Measurements from ENCODE around the gene MEAF6.
"Not testable (repeated sequence)": the region's sequence is repeated elsewhere in the genome, so short reads cannot be mapped to it uniquely, and the experiment has no call there.

The MEAF6 gene

GRCh38 chr1:37514350-37515184 lies at the start of gene MEAF6:
Gene MEAF6 (minus strand): TSS chr1:37514766. CDS start chr1:37514746, 20 bp downstream.
- H3K4me1 Mint-ChIP-seq = peaks cover 41% of the 10 kb centered on the region
- no peaks in the 10 kb centered on the region for H3K9me3 Mint-ChIP-seq
- H3K27ac Mint-ChIP-seq = peak within 1 kb of the TSS; percentile 94
- peak within 1 kb of the TSS; percentile 93 for H3K4me3 Mint-ChIP-seq
- DNase-seq (ENCODE audit: low spot score in 2 of 2) (peak; percentile 84 to 92), ATAC-seq (peak; percentile 95)
- H3K36me3 Mint-ChIP-seq = peaks cover 54% of the 10 kb centered on the region

GRCh38 chr1:37562984-37563383 lies 48.4 kb upstream of the MEAF6 start:
- Mint-ChIP-seq H3K4me1 (no peaks in the 10 kb centered on the region), H3K4me3 (no peak overlapping the region), H3K36me3 (peaks cover 38% of the 10 kb centered on the region), H3K9me3 (no peaks in the 10 kb centered on the region), H3K27ac (peak overlapping the region; percentile 69)
- DNase-seq (ENCODE audit: low spot score in 2 of 2) (no peak), ATAC-seq (no peak)

GRCh38 chr1:37561133-37562132 lies 46.9 kb upstream of the MEAF6 start:
- ATAC-seq (peak; percentile 70), DNase-seq (ENCODE audit: low spot score in 2 of 2) (peak in 1 of 2 donors; percentile 68)
- no peak overlapping the region for H3K4me3 Mint-ChIP-seq
- H3K36me3 Mint-ChIP-seq = peaks cover 23% of the 10 kb centered on the region
- peak overlapping the region; percentile 57 for H3K27ac Mint-ChIP-seq
- H3K9me3 Mint-ChIP-seq = no peaks in the 10 kb centered on the region
- H3K4me1 Mint-ChIP-seq = no peaks in the 10 kb centered on the region

- no peak overlapping the region for H3K27ac Mint-ChIP-seq
- DNase-seq (ENCODE audit: low spot score in 2 of 2) (no peak), ATAC-seq (no peak)
- H3K36me3 Mint-ChIP-seq = peaks cover 14% of the 10 kb centered on the region
- no peaks in the 10 kb centered on the region for H3K9me3 Mint-ChIP-seq
- H3K4me1 Mint-ChIP-seq = no peaks in the 10 kb centered on the region
- H3K4me3 Mint-ChIP-seq = no peak overlapping the region
These were observed 46.0 kb upstream of the MEAF6 start for GRCh38 chr1:37560401-37561132.

- H3K27ac Mint-ChIP-seq; H3K4me1 Mint-ChIP-seq; DNase-seq (ENCODE audit: low spot score in 2 of 2); H3K36me3 Mint-ChIP-seq; ATAC-seq; H3K9me3 Mint-ChIP-seq; H3K4me3 Mint-ChIP-seq: not testable (repeated sequence)
These were observed 45.4 kb upstream of the MEAF6 start for GRCh38 chr1:37559957-37560379.

- no peak for ATAC-seq
- Mint-ChIP-seq H3K9me3 (no peaks in the 10 kb centered on the region), H3K27ac (no peak overlapping the region), H3K4me3 (no peak overlapping the region), H3K4me1 (peaks cover 4% of the 10 kb centered on the region), H3K36me3 (peaks cover 3% of the 10 kb centered on the region)
- DNase-seq (ENCODE audit: low spot score in 2 of 2) = no peak
These were observed 44.5 kb upstream of the MEAF6 start for GRCh38 chr1:37559080-37559479.

GRCh38 chr1:37558411-37558810 lies 43.8 kb upstream of the MEAF6 start:
- no peak overlapping the region for H3K4me3 Mint-ChIP-seq

GRCh38 chr1:37557402-37557801 lies 42.8 kb upstream of the MEAF6 start:
- Mint-ChIP-seq H3K36me3 (peaks cover 15% of the 10 kb centered on the region), H3K27ac (no peak overlapping the region), H3K4me1 (peaks cover 18% of the 10 kb centered on the region), H3K9me3 (no peaks in the 10 kb centered on the region), H3K4me3 (no peak overlapping the region)
- ATAC-seq (no peak), DNase-seq (ENCODE audit: low spot score in 2 of 2) (no peak)

More at GRCh38 chr1:37558411-37558810, 43.8 kb upstream of the MEAF6 start:
- peaks cover 5% of the 10 kb centered on the region for H3K36me3 Mint-ChIP-seq
- ATAC-seq (no peak), DNase-seq (ENCODE audit: low spot score in 2 of 2) (no peak)
- peaks cover 8% of the 10 kb centered on the region for H3K4me1 Mint-ChIP-seq
- H3K9me3 Mint-ChIP-seq = no peaks in the 10 kb centered on the region
- H3K27ac Mint-ChIP-seq = no peak overlapping the region

- H3K36me3 Mint-ChIP-seq = peaks cover 21% of the 10 kb centered on the region
- no peak within 1 kb of the TSS for H3K4me3 Mint-ChIP-seq
- H3K9me3 Mint-ChIP-seq = no peaks in the 10 kb centered on the region
- H3K27ac Mint-ChIP-seq = no peak within 1 kb of the TSS
- DNase-seq (ENCODE audit: low spot score in 2 of 2) (peak in 1 of 2 donors; percentile 67), ATAC-seq (no peak)
- peaks cover 25% of the 10 kb centered on the region for H3K4me1 Mint-ChIP-seq
These were observed 42.2 kb upstream of the MEAF6 start, which contains the start of gene DNALI1 for GRCh38 chr1:37556712-37557196. Gene DNALI1 (plus strand): TSS chr1:37556940. CDS start chr1:37556995, 55 bp downstream.

GRCh38 chr1:37553927-37554808 lies 39.6 kb upstream of the MEAF6 start, which contains the start of gene SNIP1:
Gene SNIP1 (minus strand): TSS chr1:37554293. CDS start chr1:37554229, 64 bp downstream.
- peaks cover 47% of the 10 kb centered on the region for H3K36me3 Mint-ChIP-seq
- peak within 1 kb of the TSS; percentile 92 for H3K4me3 Mint-ChIP-seq
- DNase-seq (ENCODE audit: low spot score in 2 of 2) (peak; percentile 70 to 91), ATAC-seq (peak; percentile 96)
- no peaks in the 10 kb centered on the region for H3K9me3 Mint-ChIP-seq
- peak within 1 kb of the TSS; percentile 98 for H3K27ac Mint-ChIP-seq
- H3K4me1 Mint-ChIP-seq = peaks cover 44% of the 10 kb centered on the region

- peaks cover 50% of the 10 kb centered on the region for H3K4me1 Mint-ChIP-seq
- ATAC-seq (peak; percentile 20), DNase-seq (ENCODE audit: low spot score in 2 of 2) (no peak)
- H3K4me3 Mint-ChIP-seq = peak overlapping the region; percentile 92
- H3K36me3 Mint-ChIP-seq = peaks cover 53% of the 10 kb centered on the region
- peak overlapping the region; percentile 98 for H3K27ac Mint-ChIP-seq
- no peaks in the 10 kb centered on the region for H3K9me3 Mint-ChIP-seq
These were observed 39.0 kb upstream of the MEAF6 start for GRCh38 chr1:37553598-37553926.

GRCh38 chr1:37549341-37549740 lies 34.8 kb upstream of the MEAF6 start:
- Mint-ChIP-seq H3K27ac (no peak overlapping the region), H3K4me3 (no peak overlapping the region), H3K9me3 (no peaks in the 10 kb centered on the region), H3K4me1 (peaks cover 50% of the 10 kb centered on the region), H3K36me3 (peaks cover 95% of the 10 kb centered on the region)
- ATAC-seq = no peak
- no peak for DNase-seq (ENCODE audit: low spot score in 2 of 2)

- no peak overlapping the region for H3K4me3 Mint-ChIP-seq
- peak overlapping the region; percentile 58 for H3K27ac Mint-ChIP-seq
- no peaks in the 10 kb centered on the region for H3K9me3 Mint-ChIP-seq
- ATAC-seq (no peak), DNase-seq (ENCODE audit: low spot score in 2 of 2) (no peak)
- H3K36me3 Mint-ChIP-seq = peaks cover 100% of the 10 kb centered on the region
- H3K4me1 Mint-ChIP-seq = peaks cover 16% of the 10 kb centered on the region
These were observed 30.5 kb upstream of the MEAF6 start for GRCh38 chr1:37545019-37545418.

GRCh38 chr1:37544530-37544929 lies 30.0 kb upstream of the MEAF6 start:
- DNase-seq (ENCODE audit: low spot score in 2 of 2) (no peak), ATAC-seq (no peak)
- peaks cover 100% of the 10 kb centered on the region for H3K36me3 Mint-ChIP-seq
- H3K4me3 Mint-ChIP-seq = no peak overlapping the region
- no peaks in the 10 kb centered on the region for H3K9me3 Mint-ChIP-seq
- peak overlapping the region; percentile 58 for H3K27ac Mint-ChIP-seq
- H3K4me1 Mint-ChIP-seq = peaks cover 11% of the 10 kb centered on the region
